Forelimb muscle (tissue), 1 donor: ENCODE measurements around the gene MINDY2. TPM values are rescaled to one million over a fixed set of nuclear protein-coding genes. Genes with fewer than 3 reads are reported as not detected.
"Not testable (repeated sequence)": the region's sequence is repeated elsewhere in the genome, so short reads cannot be mapped to it uniquely, and the experiment has no call there.

ENCODE experiments used
- DNase-seq: peaks from one replicate; pipeline ENCODE4 v3.0.0-alpha.2; 2013; ENCODE audit warnings: low read depth
- polyA plus RNA-seq: library from polyadenylated mRNA; unstranded; fragments of 120-200 nt; gene quantifications from one replicate; pipeline ENCODE4 v1.2.1, GENCODE V29; 2013; ENCODE audit not compliant: insufficient read length

Gene MINDY2
- polyA plus RNA-seq, 1 donor: 7.9 TPM

DNA sequence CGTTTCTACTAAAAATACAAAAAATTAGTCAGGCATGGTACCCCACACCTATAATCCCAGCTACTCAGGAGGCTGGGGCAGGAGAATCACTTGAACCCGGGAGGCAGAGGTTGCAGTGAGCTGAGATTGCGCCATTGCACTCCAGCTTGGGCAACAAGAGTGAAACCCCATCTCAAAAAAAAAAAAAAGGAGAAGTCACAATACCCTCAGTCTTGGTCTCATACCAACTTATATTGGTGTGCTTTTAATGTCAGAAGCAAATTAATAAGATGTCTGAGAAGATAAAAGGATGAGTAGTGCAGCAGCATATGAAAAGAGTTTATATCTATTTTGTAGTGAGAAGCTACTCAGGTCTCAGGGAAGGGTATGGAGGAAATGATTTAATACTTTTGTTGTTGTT is 112.8 kb downstream of the MINDY2 start:
- DNase-seq: not testable (repeated sequence)

DNA sequence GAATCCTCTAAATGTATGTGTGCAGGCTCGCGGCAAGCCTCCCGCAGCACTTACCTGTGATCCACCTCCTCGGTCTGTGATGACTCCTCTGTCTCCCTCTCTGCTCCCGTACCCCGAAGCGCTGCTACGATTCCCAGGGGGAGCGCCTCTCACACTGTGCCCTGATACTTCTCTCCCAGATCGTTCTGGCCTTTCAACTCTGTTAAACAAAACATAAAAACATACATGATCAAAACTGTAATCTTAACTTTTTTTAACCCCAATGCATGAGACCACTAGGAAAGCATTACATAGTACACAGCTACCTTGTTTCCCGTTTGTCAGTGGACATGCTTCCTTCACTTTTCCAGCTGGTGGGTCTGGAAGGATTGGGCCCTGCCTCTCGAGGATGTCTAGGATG is 115.8 kb downstream of the MINDY2 start:
- DNase-seq: no peak

DNA sequence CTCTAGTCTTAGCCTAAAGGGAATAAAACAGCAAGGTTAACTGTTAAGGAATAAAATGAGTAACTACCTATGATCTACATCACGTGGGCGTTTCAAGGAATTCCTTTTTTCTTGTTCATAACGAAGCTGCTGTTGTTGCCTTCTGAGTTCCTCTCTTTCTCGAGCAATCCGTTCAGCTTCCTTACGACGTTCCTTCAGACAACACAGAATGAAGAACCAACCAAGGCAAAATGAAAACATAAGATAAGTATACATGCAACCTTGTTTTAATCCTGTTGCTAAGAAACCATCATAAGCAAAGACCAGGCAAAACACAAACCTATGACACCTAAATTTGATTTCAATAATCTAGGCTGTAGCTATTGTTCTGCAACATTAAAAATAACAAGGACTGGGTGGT is 118.3 kb downstream of the MINDY2 start:
- no peak for DNase-seq

DNA sequence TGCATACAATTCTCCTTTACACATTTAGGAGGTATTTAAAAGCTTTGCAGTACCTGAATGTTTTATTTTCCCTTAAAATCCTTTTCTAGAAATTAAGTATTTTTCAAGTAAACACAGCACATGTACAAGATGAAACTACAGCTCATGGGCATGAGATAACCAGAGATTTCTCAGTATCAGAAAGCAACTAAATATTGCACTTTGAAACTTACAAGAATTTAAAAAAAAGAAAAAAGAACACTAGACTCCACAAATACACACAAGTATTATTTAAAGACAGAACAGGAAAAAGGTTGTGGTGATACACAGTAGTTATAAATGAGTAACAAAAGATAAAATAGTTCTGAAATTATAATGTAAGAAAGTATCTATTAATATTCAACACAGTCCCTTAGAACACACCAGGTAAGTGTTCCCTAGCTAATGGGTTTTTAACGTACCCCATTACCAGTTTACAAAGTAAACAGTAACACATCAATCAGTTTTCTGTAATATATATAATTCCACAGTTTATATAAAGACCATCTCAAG is 127.1 kb downstream of the MINDY2 start:
- DNase-seq: no peak

DNA sequence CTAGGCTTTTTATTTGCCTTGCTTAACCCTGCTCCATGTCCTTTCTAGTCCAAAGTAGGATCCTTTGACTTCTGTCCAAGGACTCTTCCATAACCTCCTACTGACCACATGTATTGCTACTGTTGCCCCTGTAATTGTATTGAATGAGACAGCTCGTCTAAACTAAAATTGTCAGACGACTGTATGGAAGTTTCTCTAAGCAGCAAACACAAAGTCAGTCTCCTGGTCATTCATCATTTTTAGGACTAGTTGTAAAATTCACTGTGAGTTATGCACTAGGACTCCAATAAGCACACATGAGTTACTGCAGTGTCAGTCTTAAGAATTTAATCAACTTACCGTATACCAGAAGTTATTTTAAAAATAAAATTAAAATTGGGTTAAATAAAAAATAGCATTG is 129.5 kb downstream of the MINDY2 start:
- no peak for DNase-seq

- no peak for DNase-seq
Measured at GRCh38 chr15:58908550-58909309, 137.6 kb downstream of the MINDY2 start.

- no peak for DNase-seq
Measured at GRCh38 chr15:58909616-58910015, 138.5 kb downstream of the MINDY2 start.

- no peak for DNase-seq
Measured at GRCh38 chr15:58910456-58910855, 139.4 kb downstream of the MINDY2 start.

Other genes starting within 250 kb of the MINDY2 start
- gene ADAM10, start 21.6 kb upstream of the MINDY2 start, polyA plus RNA-seq: 80.6 TPM
- gene SLTM, start 162.4 kb downstream of the MINDY2 start, polyA plus RNA-seq: 63.5 TPM
- gene RNF111, start 216.4 kb downstream of the MINDY2 start, polyA plus RNA-seq: 24.1 TPM